NCI-H82 (cell line): ENCODE results near the gene TMEM269.

Experiments
- DNase-seq: peaks from one replicate; lab custom pipeline; 2025; lab: John Stamatoyannopoulos, UW

The TMEM269 gene, protein sequence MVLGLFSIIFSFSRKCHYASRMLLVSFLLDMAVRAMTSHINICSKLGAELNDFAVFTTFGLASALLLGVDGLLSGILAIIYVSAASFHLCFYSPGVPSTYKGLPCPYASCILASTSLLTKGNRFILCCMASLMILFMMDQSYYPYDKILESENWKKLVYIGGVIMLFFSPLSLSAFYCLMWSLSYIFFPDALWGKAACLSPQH

DNA sequence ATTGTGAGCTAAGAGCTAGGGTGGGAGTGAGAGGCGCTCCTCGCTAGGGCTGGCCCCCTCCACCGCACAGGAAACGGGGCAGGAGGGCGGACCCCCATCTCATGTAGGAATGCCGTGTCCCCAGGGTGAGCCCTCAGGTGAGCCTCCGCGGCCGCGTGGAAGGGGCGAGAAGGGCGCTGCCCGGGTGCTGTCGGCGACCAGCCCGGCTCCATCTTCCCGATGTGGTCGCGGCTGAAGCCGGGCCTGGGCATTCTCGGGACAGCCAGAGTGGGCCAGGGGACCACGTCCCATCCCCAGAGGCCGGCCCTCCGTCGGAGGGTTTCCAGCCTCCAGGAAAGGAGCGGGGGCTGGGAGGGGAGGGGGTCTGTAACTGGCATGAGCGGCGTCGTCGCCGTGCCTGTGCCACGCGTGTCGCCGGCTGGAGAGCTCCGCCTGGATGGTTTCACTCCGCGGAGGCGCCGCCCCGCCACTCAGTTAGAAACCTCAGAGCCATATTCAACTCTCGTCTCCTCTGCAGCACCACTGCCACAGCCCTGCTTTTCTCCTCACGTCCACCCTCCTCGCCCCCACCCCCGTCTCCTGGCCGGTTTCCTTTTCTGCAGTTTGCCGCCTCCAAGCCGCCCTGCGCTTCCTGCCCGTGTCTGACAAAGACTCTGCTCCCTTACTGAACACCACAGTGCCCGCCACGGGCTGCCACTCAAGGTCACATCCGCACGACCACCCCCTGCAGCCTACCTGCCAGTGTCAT is at the start of gene TMEM269:
TSS of gene TMEM269 (plus strand) at position 46 of the 748 bp plus-strand sequence. CDS start 4,903 bp downstream, outside the sequence.
- no peak for DNase-seq

DNA sequence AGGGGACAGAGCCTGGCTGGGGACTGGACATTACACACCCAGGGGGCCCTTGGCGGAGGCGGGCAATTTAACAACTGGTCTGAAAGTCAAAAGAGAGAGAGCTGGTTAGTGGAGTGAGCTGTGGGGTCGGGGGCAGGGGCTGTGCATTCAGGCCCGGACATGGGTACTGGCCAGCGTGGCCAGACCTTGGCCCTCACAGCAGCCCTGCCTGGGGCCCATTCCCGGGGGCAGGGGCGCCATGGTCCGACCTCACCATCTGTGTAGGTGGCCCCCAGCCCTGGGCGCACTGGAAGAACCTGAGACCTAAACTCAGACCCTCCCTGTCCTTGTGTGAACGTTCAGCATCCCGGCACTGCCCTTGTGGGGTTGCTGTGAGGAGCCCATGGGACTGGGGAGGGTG is 49.7 kb upstream of the TMEM269 start:
- DNase-seq = no peak

DNA sequence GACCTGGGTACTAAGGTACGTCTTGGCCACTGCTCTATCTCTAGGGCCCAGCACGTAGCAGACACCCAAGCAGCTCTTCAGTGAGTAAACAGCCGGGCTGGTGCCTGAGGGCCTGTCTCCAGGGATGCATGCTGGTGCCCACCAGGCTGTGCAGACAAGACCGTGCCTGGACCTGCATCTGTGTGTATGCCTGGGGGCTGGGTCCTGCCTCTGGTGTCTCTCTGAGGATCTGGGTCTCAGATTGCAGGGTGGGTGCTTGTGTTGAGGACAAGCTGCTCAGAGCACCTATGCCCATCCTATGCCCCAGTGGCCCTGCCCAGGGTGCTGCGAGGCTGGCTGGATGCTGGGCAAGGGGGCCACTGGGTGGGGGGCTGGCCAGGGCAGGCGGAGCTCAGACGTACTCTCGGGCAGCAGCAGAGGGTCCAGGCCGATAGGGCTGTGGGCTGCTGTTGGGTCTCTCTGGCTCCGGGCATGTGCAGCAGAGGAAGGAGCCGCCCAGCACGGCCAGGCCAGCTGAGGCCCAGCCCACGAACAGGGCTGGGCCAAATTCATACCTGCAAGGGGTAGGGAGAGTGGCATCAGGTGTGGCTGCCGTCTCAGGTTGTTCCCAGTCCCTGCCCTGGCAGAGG is 49.2 kb upstream of the TMEM269 start:
- DNase-seq = no peak

DNA sequence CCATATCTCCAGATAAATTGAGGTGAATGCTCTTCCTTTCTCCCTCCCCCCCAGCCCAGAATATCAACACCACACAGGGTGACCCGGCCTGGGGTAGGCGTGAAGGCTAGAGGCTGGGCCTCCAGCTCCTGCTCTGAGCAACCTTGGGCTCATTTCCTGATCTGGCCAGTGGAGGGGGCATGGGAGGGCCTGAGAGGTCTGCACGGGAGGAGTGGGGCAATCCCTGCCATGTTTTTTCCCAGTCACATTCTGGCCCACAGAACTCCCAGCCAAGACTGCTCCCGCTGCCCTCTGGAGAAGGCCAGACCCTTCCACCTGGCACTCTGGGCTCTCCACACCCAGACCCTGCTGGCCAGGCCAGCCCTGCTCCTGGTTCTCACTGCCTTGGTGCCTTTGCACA is 48.6 kb upstream of the TMEM269 start:
- peak; percentile 50 for DNase-seq

DNA sequence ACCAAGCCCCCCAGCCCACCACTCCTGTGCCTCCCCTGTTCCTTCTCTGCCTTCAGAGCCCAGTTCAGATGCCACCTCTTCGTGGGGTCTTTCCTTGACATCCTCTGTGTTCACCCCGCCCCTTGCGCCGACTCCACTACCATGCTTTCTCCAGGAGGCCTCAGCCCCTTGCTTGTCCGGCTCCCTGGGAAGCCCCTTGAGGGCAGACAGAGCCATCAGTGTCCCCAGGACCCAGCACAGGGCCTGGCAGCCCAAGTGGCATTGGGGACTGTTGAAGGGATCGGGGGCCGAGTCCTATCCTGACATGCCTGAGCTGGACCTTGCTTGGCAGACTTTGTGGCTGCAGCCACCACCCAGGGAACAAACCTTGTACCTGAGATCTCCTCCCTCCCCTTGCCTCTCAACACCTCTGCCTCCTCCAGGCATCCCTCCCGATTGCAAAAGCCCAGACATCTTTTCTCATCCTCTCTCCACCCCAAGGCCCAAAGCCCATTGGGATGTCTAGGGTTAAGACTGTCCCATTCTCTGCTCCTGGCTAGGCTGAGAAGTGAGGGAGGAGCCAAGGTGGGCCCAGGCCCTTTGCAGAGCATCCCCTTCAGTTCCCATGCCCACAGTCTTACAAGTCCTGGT is 48.1 kb upstream of the TMEM269 start:
- DNase-seq = no peak

DNA sequence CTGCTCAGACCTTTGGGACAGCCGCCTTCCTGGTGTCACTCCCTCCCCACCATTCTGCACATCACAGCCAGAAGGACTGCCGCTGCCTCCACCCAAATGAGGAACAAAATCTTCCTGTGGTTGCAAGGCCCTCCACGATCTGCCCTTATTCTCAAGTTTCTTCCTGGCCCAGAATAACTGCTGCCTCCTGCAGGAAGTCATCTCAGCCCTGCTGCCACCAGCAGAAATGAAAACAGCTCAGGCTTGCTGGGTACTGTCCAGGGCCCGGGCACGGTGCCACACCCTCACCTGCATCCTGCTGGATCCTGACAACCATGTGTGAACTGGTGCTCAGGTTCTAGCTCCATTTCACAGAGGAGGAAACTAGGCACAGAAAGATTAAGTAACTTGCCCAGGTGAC is 47.5 kb upstream of the TMEM269 start:
- no peak for DNase-seq

DNA sequence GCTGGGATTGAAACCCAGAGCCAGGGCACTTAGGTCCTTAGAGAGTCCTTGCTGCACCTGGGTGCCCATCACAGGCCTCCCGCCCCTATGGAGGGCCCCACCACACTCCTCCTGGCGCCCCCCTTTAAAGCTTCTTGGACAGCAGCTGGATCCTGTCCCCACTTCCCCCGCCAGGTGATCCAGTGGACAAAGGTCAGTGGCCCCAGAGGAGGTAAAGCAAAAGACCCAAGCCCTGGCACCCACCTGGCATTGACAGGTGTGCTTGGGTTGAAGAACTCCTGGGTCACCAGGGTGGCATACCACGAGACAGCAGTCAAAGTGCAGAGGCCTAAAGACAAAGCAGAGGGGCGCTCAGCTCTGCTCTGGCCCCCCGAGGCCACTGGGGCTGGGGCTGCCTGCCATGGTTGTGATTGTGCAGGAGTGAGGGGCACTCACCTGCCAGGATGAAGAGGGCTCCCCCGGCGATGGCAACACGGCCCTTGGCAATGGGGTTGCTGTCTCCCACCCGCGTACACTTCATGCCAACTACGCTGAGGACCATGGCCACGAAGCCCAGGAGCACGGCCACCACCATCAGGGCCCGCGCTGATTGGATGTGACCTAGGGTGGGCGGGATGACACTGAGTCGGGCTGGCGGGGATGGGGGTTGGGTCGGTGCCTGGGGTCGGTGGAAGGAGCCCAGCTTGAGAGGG is 46.7 kb upstream of the TMEM269 start:
- no peak for DNase-seq

DNA sequence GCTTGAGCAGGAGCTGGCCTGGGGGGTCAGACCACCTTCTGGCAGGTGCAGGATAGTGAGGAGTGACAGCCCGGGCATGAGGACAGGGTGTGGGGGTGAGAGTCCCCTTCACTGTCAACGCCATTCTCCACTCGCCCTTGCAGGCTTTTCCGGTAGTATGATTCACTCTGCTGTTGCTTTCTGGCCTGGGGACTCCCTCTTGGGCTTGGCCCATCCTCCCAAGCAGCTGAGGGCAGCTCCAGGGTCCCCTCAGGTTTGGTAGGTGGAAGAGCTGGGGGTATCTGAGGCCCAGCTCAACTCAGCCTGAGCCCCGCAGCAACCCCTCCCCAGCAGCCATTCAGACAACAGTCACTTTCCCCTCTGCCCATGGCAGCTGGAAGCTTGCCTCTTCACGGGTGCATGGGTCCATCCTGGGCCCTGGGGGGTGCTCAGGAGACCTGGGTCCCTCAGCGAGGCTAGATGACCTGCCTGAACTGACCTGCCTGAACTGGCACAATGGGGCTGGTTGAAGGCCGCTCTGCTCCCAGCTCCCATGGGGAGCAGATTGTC is 46.0 kb upstream of the TMEM269 start:
- DNase-seq = no peak

DNA sequence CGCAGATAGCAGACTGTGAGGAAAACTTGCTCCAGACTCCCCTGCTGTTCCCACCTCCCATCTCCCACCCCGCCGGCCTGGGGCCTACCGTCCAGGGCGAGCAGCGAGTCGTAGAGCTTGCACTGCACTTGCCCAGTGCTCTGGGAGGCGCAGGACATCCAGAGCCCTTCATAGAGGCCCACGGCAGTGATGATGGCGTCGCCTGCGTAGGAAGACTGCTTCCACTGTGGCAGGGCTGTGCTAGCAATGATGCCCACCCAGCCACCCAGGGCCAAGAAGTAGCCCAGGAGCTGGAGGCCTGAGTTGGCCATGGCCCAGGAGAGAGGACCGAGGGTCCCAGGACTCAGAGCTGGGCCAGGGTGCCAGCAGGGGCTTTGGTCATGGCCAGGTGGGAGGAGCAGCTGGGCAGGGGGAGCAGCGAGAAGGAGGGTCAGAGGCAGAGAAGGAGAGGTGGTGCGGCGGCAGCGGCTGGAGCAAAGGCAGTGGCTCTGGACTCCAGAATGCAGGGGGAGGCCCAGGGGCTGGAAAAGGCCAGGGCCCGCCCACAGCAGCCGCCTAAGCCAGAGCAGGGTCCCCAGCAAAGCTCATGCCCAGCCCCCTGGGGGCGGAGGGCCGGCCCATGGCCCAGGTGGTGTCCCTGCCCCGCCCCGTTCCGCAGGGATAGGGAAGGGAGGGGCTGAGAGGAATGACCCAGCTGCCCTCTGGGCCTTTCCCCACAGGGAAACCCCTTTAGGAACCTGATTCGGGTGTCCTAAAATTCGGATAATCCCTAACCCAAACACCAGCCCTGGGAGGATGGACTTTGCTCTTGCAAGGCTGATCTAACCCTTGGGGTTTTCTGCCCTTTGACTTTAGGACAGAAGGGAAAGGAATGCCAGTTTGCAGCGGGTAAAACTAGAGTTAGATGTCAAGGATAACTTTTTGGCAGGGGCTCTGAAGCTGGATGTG is 44.8 kb upstream of the TMEM269 start, which contains the start of gene CLDN19:
TSS of gene CLDN19 (minus strand) at position 484 of the 948 bp plus-strand sequence. CDS start at position 311, 173 bp downstream.
- DNase-seq = peak; percentile 96

DNA sequence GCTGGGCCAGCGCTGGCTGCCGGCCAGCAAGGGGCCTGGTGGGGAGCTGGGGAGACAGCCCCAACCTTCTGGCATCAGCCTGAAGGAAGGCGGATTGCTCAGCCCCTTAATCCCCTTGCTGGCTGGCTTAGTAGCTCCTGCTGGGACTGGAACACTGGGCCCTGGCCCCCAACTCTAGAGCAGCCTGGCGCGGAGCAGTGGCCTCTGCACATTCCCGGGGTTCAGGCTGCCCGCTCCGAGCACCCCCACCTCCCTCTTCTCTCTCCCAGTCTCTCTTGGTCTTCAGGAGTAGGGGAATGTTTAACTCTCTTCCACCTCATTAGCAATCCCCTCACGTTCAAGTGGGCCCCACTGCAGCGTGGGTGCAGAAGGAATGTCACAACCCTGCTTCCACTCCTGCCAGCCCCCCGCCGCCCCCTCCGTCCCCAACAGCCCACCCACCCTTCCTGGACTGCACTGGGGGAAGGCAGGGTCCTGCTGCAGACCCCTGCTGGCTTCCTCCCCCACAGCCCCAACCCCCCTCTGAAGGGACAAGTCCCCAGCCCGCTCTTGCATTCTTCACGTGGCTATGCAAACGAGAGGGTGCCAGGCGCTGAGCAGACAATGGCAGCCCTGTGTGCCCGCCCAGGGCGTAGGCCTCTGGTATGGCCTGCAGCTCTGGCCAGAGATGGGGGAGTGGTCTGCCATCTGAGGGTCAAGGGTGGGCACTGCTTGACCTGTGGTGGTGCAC is 43.8 kb upstream of the TMEM269 start:
- peak; percentile 93 for DNase-seq

DNA sequence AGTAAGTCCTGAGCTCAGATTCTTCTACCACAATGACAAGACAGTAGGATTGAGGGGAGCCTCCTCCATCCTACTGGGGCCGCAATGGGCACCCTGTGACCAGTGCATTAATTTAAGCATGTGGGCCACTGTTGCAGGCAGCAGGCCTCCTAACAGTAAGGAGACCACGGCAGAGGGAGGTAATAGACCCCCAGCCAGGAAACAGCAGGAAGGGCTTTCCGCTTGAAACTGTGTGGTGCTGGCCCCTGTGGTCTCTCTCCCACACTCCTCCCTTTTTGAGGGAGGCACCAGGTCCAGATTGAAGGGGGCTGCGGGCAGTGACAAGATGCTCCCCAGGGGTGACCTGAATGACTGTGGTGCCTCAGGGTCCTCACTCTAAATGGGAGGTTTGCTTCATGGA is 43.1 kb upstream of the TMEM269 start:
- DNase-seq = no peak

DNA sequence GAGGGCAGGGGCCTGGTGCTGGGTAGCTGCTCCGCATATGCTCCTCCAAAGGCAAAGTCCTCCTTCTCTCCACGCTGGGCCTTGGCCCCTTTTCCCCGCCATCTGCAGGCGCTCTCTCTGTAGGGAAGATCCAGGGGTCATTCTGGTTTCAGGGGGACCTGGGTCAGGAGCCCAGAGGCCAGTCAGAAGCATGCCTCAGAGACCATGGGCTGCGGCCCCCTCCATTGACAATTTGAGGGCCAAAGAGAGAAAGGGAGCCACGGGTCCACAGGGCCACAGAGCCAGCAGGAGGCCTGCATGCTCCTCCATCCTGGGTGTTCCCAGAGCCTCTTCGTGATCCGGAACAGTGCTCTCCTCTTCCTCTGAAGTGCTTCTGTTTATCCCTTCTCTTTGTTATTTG is 42.6 kb upstream of the TMEM269 start:
- no peak for DNase-seq

DNA sequence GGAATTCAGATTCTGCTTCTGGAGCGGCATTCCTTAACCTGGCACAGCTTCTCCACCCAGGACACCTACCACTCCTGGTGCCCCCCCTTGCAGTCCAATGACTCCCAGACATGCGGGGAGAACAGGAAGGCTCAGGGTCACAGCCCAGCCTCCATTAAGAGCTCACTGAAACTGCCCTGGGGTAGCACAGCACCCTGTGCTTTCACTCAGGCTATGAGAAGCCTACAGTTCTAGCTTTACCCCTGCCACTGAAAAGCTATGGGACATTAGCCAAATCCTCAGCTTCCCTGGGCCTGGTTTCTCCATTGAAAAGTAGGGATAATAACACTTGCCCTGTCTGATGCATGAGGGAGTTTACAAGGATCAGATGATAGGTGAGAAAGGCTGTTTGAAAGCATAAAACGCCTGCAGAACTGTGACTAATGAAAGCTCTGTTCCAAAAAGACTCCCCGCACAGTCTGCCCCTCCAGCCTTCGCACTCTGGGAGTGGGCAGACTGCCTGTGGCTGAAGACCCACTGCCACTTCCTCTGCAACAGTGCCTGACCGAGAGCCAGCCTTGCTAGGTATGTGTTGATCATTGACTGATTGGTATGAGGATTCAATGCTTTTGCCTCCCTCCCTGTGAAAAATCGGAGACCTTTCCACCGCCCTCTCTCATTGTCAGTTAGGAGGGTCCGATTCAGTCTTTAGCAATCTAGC is 42.0 kb upstream of the TMEM269 start:
- DNase-seq = no peak

DNA sequence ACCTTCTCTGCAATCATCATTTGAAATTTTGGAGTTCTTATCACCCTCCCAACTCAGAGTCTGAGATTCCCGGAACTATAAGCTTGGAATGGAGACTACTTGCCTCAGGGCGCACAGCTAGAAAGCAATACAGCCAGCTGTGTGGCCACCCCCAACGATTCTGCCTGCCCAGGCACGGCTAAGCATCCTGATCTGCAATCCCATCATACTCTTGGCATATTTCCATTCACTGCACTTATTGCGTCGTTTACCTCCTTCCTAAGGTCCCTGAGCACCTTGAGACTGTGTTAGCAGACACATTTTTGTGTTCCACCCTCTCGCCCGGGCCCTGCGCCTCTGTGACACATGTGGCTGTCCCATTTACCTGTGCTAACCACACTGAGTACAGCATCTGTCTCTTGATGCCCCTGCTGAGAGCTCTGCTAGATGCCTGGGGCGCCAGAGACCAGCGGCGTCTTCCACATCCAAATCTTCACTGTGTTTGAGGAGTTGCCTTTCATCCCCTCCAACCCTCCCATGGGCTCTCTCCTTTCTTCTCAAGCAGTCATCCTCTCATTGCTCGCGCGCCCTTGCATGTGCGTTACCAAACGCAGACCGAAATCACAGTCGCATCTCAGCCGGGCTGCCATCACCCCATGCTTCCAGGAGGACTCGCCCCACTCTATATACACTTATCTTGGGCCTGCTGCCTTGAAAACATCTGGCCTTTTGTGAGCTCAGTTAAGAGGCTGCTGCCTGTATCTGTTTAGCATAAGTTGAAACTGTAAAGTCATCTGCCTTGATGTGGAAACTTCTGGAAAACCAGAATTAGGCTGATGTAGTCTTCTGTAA is 41.3 kb upstream of the TMEM269 start:
- no peak for DNase-seq

DNA sequence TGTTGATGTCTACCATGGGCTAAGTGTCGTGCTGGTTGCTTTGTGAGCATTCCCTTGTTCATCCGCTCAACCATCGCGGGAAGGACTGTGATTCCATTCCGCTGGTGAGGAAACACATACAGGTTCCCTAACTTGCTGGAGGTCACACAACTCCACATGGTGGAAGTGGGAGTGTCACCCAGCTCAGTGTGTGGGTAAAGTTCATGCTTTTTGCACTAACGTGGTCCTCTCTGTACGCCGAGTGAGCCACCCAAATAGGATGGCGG is 40.7 kb upstream of the TMEM269 start:
- DNase-seq = no peak

DNA sequence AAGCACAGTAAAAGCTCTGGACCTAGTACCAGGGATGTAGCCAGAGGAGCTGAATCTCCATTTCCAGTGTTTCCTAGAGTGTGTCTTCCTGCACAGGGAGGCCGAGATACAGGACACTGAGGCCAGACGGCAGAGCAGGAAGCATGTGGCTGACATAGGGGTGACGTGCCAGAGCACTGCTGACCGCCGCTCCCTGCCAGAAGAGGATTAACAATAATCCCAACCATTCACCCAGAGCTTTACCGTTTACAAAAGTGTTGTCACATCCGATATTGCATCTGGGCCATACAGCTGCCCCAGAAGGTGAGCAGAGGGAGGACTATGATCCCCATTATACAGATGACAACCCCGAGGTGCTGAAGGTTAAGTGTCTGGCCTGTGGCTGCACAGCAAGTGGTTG is 38.9 kb upstream of the TMEM269 start:
- peak; percentile 88 for DNase-seq

DNA sequence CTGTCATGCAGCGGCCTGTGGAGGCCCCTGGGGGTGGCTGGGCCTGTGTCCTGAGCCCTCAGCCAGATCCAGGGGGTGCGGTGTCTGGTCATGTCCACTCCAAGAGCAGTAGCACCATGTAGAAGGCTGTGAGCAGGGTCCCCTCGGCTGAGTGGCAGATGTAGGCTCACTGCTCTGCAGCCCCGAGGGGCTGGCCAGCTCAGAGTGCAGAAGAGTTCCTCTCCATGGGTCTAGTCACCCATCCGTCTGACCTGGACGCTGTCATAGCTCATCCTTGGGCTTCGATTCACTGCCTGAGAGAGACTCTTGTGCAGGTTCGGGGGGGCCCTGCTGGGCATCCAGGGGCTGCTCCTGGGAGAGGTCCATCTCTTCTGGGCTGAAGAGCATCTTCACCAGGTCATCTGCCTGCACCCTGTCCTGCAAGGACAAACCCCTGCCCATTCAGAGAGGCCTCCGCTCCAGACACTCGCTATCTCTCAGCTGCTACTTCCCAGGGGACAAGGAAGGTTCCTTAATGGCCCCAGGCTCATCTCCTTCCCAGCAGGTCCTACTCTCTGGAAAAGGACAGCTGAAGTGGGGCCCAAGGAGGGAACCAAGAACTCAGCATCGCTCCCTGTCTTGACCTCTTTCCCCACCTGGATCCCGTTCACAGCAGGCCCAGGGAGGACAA is 38.2 kb upstream of the TMEM269 start:
- DNase-seq = no peak

DNA sequence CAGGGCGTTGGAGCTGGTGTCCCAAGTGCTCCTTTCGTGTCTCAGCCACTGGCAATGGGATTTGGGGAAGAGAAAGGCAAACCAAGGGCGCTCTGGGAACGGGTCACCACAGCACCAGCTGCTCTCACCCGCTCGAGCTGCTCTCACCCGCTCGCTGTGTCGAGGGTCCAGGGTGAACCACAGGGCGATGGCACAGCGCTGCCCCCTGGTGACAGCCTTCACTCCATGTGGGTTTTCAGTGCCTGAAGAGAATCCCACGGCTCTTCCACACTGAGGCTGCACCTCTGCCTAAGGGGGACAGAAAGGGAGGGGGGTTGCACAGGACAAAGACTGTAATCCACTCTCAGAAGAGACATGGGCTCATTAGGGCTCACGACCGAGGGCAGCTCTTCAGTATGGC is 37.7 kb upstream of the TMEM269 start:
- peak; percentile 90 for DNase-seq
